ENCODE data around the gene CDH6.

CDH6 gene

GRCh38 chr5:31218978-31219377, 25.5 kb downstream of the CDH6 start:
- Mint-ChIP-seq H3K9me3 (peaks cover 7% of the 10 kb centered on the region), H3K4me3 (no peak overlapping the region), H3K27ac (no peak overlapping the region), H3K36me3 (no peaks in the 10 kb centered on the region), H3K4me1 (no peaks in the 10 kb centered on the region)
- no peak for DNase-seq (ENCODE audit: low spot score in 2 of 2)
- ATAC-seq = no peak

- Mint-ChIP-seq H3K36me3 (no peaks in the 10 kb centered on the region), H3K27ac (no peak overlapping the region), H3K4me1 (no peaks in the 10 kb centered on the region), H3K4me3 (no peak overlapping the region), H3K9me3 (peaks cover 7% of the 10 kb centered on the region)
- ATAC-seq (no peak), DNase-seq (ENCODE audit: low spot score in 2 of 2) (no peak)
Observed at GRCh38 chr5:31221001-31221400, 27.5 kb downstream of the CDH6 start.

- Mint-ChIP-seq H3K27ac (no peak overlapping the region), H3K9me3 (peaks cover 4% of the 10 kb centered on the region), H3K4me3 (no peak overlapping the region), H3K36me3 (no peaks in the 10 kb centered on the region), H3K4me1 (no peaks in the 10 kb centered on the region)
- DNase-seq (ENCODE audit: low spot score in 2 of 2) (no peak), ATAC-seq (no peak)
Observed at GRCh38 chr5:31225118-31225517, 31.6 kb downstream of the CDH6 start.

- no peak for ATAC-seq
- Mint-ChIP-seq H3K4me1 (no peaks in the 10 kb centered on the region), H3K4me3 (no peak overlapping the region), H3K9me3 (peaks cover 4% of the 10 kb centered on the region), H3K27ac (no peak overlapping the region), H3K36me3 (no peaks in the 10 kb centered on the region)
- no peak for DNase-seq (ENCODE audit: low spot score in 2 of 2)
Observed at GRCh38 chr5:31225613-31226012, 32.1 kb downstream of the CDH6 start.

- H3K36me3 Mint-ChIP-seq = no peaks in the 10 kb centered on the region
- DNase-seq (ENCODE audit: low spot score in 2 of 2) (no peak), ATAC-seq (no peak)
- no peak overlapping the region for H3K4me3 Mint-ChIP-seq
- peaks cover 2% of the 10 kb centered on the region for H3K9me3 Mint-ChIP-seq
- H3K27ac Mint-ChIP-seq = no peak overlapping the region
- H3K4me1 Mint-ChIP-seq = no peaks in the 10 kb centered on the region
Observed at GRCh38 chr5:31226651-31227050, 33.2 kb downstream of the CDH6 start.

- ATAC-seq (no peak), DNase-seq (ENCODE audit: low spot score in 2 of 2) (no peak)
- H3K36me3 Mint-ChIP-seq = no peaks in the 10 kb centered on the region
- H3K27ac Mint-ChIP-seq = no peak overlapping the region
- H3K9me3 Mint-ChIP-seq = peaks cover 2% of the 10 kb centered on the region
- H3K4me1 Mint-ChIP-seq = no peaks in the 10 kb centered on the region
- H3K4me3 Mint-ChIP-seq = no peak overlapping the region
Observed at GRCh38 chr5:31229266-31229665, 35.8 kb downstream of the CDH6 start.

GRCh38 chr5:31231177-31231838, 37.8 kb downstream of the CDH6 start:
- H3K4me3 Mint-ChIP-seq = no peak overlapping the region
- no peaks in the 10 kb centered on the region for H3K36me3 Mint-ChIP-seq
- peaks cover 2% of the 10 kb centered on the region for H3K9me3 Mint-ChIP-seq
- H3K27ac Mint-ChIP-seq = no peak overlapping the region
- DNase-seq (ENCODE audit: low spot score in 2 of 2) = no peak
- no peaks in the 10 kb centered on the region for H3K4me1 Mint-ChIP-seq
- ATAC-seq = no peak

- Mint-ChIP-seq H3K36me3 (no peaks in the 10 kb centered on the region), H3K9me3 (peaks cover 2% of the 10 kb centered on the region), H3K4me1 (no peaks in the 10 kb centered on the region), H3K27ac (no peak overlapping the region), H3K4me3 (no peak overlapping the region)
- ATAC-seq (no peak), DNase-seq (ENCODE audit: low spot score in 2 of 2) (no peak)
Observed at GRCh38 chr5:31232273-31232888, 38.9 kb downstream of the CDH6 start.

- H3K9me3 Mint-ChIP-seq = no peaks in the 10 kb centered on the region
- ATAC-seq (no peak), DNase-seq (ENCODE audit: low spot score in 2 of 2) (no peak)
- H3K27ac Mint-ChIP-seq = no peak overlapping the region
- no peaks in the 10 kb centered on the region for H3K4me1 Mint-ChIP-seq
- H3K4me3 Mint-ChIP-seq = no peak overlapping the region
- no peaks in the 10 kb centered on the region for H3K36me3 Mint-ChIP-seq
Observed at GRCh38 chr5:31235381-31235780, 41.9 kb downstream of the CDH6 start.

- no peak for ATAC-seq
- DNase-seq (ENCODE audit: low spot score in 2 of 2) = no peak
- Mint-ChIP-seq H3K4me1 (no peaks in the 10 kb centered on the region), H3K27ac (no peak overlapping the region), H3K4me3 (no peak overlapping the region), H3K9me3 (no peaks in the 10 kb centered on the region), H3K36me3 (no peaks in the 10 kb centered on the region)
Observed at GRCh38 chr5:31236339-31236738, 42.9 kb downstream of the CDH6 start.

- no peak for ATAC-seq
- H3K4me3 Mint-ChIP-seq = no peak overlapping the region
- no peak overlapping the region for H3K27ac Mint-ChIP-seq
- no peaks in the 10 kb centered on the region for H3K36me3 Mint-ChIP-seq
- DNase-seq (ENCODE audit: low spot score in 2 of 2) = no peak
- H3K9me3 Mint-ChIP-seq = no peaks in the 10 kb centered on the region
- no peaks in the 10 kb centered on the region for H3K4me1 Mint-ChIP-seq
Observed at GRCh38 chr5:31237174-31237573, 43.7 kb downstream of the CDH6 start.

- Mint-ChIP-seq H3K4me3 (no peak overlapping the region), H3K36me3 (no peaks in the 10 kb centered on the region)
Observed at GRCh38 chr5:31238497-31238896, 45.0 kb downstream of the CDH6 start.

GRCh38 chr5:31244921-31245320, 51.4 kb downstream of the CDH6 start:
- H3K4me3 Mint-ChIP-seq = no peak overlapping the region
- DNase-seq (ENCODE audit: low spot score in 2 of 2) (no peak), ATAC-seq (no peak)
- no peaks in the 10 kb centered on the region for H3K9me3 Mint-ChIP-seq
- H3K4me1 Mint-ChIP-seq = no peaks in the 10 kb centered on the region
- no peak overlapping the region for H3K27ac Mint-ChIP-seq
- no peaks in the 10 kb centered on the region for H3K36me3 Mint-ChIP-seq

More at GRCh38 chr5:31238497-31238896, 45.0 kb downstream of the CDH6 start:
- no peaks in the 10 kb centered on the region for H3K4me1 Mint-ChIP-seq
- H3K27ac Mint-ChIP-seq = no peak overlapping the region
- no peak for DNase-seq (ENCODE audit: low spot score in 2 of 2)
- H3K9me3 Mint-ChIP-seq = no peaks in the 10 kb centered on the region
- ATAC-seq = no peak

GRCh38 chr5:31247381-31247780, 53.9 kb downstream of the CDH6 start:
- ATAC-seq = no peak
- Mint-ChIP-seq H3K36me3 (no peaks in the 10 kb centered on the region), H3K4me1 (no peaks in the 10 kb centered on the region), H3K9me3 (no peaks in the 10 kb centered on the region), H3K4me3 (no peak overlapping the region), H3K27ac (no peak overlapping the region)
- no peak for DNase-seq (ENCODE audit: low spot score in 2 of 2)

GRCh38 chr5:31250201-31250600, 56.7 kb downstream of the CDH6 start:
- DNase-seq (ENCODE audit: low spot score in 2 of 2) (no peak), ATAC-seq (peak; percentile 37)
- Mint-ChIP-seq H3K4me3 (no peak overlapping the region), H3K36me3 (no peaks in the 10 kb centered on the region), H3K27ac (no peak overlapping the region), H3K9me3 (peaks cover 3% of the 10 kb centered on the region), H3K4me1 (no peaks in the 10 kb centered on the region)

GRCh38 chr5:31251032-31251431, 57.5 kb downstream of the CDH6 start:
- Mint-ChIP-seq H3K9me3 (peaks cover 3% of the 10 kb centered on the region), H3K4me3 (no peak overlapping the region), H3K36me3 (no peaks in the 10 kb centered on the region), H3K27ac (no peak overlapping the region), H3K4me1 (no peaks in the 10 kb centered on the region)
- DNase-seq (ENCODE audit: low spot score in 2 of 2) = no peak
- no peak for ATAC-seq

Measured in stimulated activated effector memory CD8-positive, alpha-beta T cell treated with anti-CD3 and anti-CD28 coated beads, Interleukin-12 subunit alpha, Interleukin-12 subunit beta, amount 100 ng/mL, for 72 hours (primary cell).